SK-N-SH (cell line): Measurements from ENCODE around the gene MATR3. TPM values are rescaled to one million over a fixed set of nuclear protein-coding genes. Genes with fewer than 3 reads are reported as not detected.

ENCODE experiments used
- CTCF ChIA-PET: fragments of 300-600, 350-600 bp; formaldehyde crosslinking; extraction: SDS; loops from one replicate; lab custom pipeline; 2021; lab: Yijun Ruan, JAX
- POLR2A ChIA-PET: fragments of 350-600 bp; sonication (Branson Sonifier 250); formaldehyde crosslinking; extraction: SDS; loops from one replicate; lab custom pipeline; 2020; ENCODE audit warnings: antibody characterized with exemption, inconsistent platforms; lab: Yijun Ruan, JAX
- DNase-seq: peaks from one replicate; pipeline ENCODE4 v3.0.0; 2012
- H2AFZ ChIP-seq: fragments of 200-600 bp; sonication (generic); 2 replicates; pipeline ENCODE4 v1.8.1; 2016; ENCODE audit warnings: antibody characterized with exemption, mild to moderate bottlenecking, low read depth
- H3F3A ChIP-seq: fragments of 200-600 bp; sonication (generic); replicated peaks from 2 replicates; pipeline ENCODE3; 2016; ENCODE audit warnings: antibody characterized with exemption, mild to moderate bottlenecking; ENCODE audit not compliant: insufficient read depth
- H3K27ac ChIP-seq, 2 experiments: fragments of 200-500 bp in 1 of 2; fragments of 200-600 bp in 1 of 2; sonication (Bioruptor generic) in 1 of 2; sonication (generic), shearing (Covaris generic) in 1 of 2; 2 replicates each; pipeline versions ENCODE4 v1.5.1 to v1.6.1; 2014 to 2016; ENCODE audit warnings: low read depth in 2 of 2, inconsistent platforms in 1 of 2, low read length in 1 of 2, mild to moderate bottlenecking in 1 of 2, mixed read lengths in 1 of 2
- H3K27me3 ChIP-seq: fragments of 200-600 bp; sonication (generic), shearing (Covaris generic); 2 replicates; pipeline ENCODE4 v1.6.1; 2016; ENCODE audit warnings: mixed run types; ENCODE audit not compliant: insufficient read depth
- H3K36me3 ChIP-seq, 2 experiments: fragments of 200-500 bp in 1 of 2; fragments of 200-600 bp in 1 of 2; sonication (Bioruptor generic) in 1 of 2; sonication (generic) in 1 of 2; replicated peaks in 1 of 2; 2 replicates each; pipeline versions ENCODE3 to v1.5.1; 2014 to 2016; ENCODE audit warnings: low read length in 1 of 2, mild to moderate bottlenecking in 1 of 2; ENCODE audit not compliant: insufficient read depth in 2 of 2, control insufficient read depth in 1 of 2
- H3K4me1 ChIP-seq, 2 experiments: fragments of 200-500 bp in 1 of 2; fragments of 200-600 bp in 1 of 2; sonication (Bioruptor generic) in 1 of 2; sonication (generic), shearing (Covaris generic) in 1 of 2; 2 replicates each; pipeline versions ENCODE4 v1.5.1 to v1.6.1; 2014 to 2016; ENCODE audit warnings: low read depth in 1 of 2, low read length in 1 of 2, mixed run types in 1 of 2; ENCODE audit not compliant: insufficient read depth in 2 of 2, control insufficient read depth in 1 of 2
- H3K4me2 ChIP-seq: fragments of 200-600 bp; sonication (generic), shearing (Covaris generic); 2 replicates; pipeline ENCODE4 v1.6.1; 2017; ENCODE audit warnings: mixed run types
- H3K4me3 ChIP-seq, 2 experiments: fragments of 200-500 bp in 1 of 2; fragments of 200-600 bp in 1 of 2; sonication (Bioruptor generic) in 1 of 2; sonication (generic), shearing (Covaris generic) in 1 of 2; 2 replicates each; pipeline versions ENCODE4 v1.5.1 to v1.8.1; 2014 to 2016; ENCODE audit warnings: low read depth in 2 of 2, inconsistent platforms in 1 of 2, low read length in 1 of 2, mild to moderate bottlenecking in 1 of 2, mixed read lengths in 1 of 2, moderate library complexity in 1 of 2
- H3K79me2 ChIP-seq: fragments of 200-600 bp; sonication (generic); 2 replicates; pipeline ENCODE4 v1.8.1; 2017; ENCODE audit warnings: mild to moderate bottlenecking; ENCODE audit not compliant: insufficient read depth
- H3K9ac ChIP-seq: fragments of 200-600 bp; sonication (generic); 2 replicates; pipeline ENCODE4 v1.6.1; 2017; ENCODE audit warnings: mixed run types
- H3K9me2 ChIP-seq: fragments of 200-600 bp; sonication (generic); 2 replicates; pipeline ENCODE4 v1.6.1; 2017; ENCODE audit warnings: mixed run types
- H3K9me3 ChIP-seq: fragments of 200-600 bp; sonication (generic); 2 replicates; pipeline ENCODE4 v1.6.1; 2017; ENCODE audit warnings: mixed run types, mild to moderate bottlenecking, moderate library complexity
- H4K20me1 ChIP-seq: fragments of 200-600 bp; sonication (generic); 2 replicates; pipeline ENCODE4 v1.6.1; 2017; ENCODE audit warnings: mild to moderate bottlenecking, mixed run types; ENCODE audit not compliant: insufficient read depth
- EZH2phosphoT487 ChIP-seq: fragments of 200-600 bp; sonication (generic); IDR thresholded peaks from 2 replicates; pipeline ENCODE4 v1.6.1; 2017; ENCODE audit warnings: low read depth, mixed run types, mild to moderate bottlenecking, antibody characterized with exemption, moderate library complexity, borderline replicate concordance
- FOXJ3 ChIP-seq: sonication (generic); formaldehyde crosslinking; IDR thresholded peaks from 2 replicates; pipeline ENCODE4 v1.5.1; 2020; ENCODE audit warnings: mild to moderate bottlenecking, missing genetic modification reagents
- GABPA ChIP-seq: IDR thresholded peaks from 2 replicates; pipeline ENCODE4 v1.4.0; 2012; ENCODE audit warnings: low read depth, mild to moderate bottlenecking
- JUND ChIP-seq: IDR thresholded peaks from 2 replicates; pipeline ENCODE4 v1.4.0; 2012
- MEF2A ChIP-seq: IDR thresholded peaks from 2 replicates; pipeline ENCODE4 v1.4.0; 2012; ENCODE audit warnings: low read depth, borderline replicate concordance
- MXI1 ChIP-seq: IDR thresholded peaks from 2 replicates; pipeline ENCODE4 v1.6.1; 2012; ENCODE audit warnings: mild to moderate bottlenecking, low read depth, low read length, improper control_type of control experiment
- NRF1 ChIP-seq: IDR thresholded peaks from 2 replicates; pipeline ENCODE4 v1.6.1; 2012; ENCODE audit warnings: low read depth, mild to moderate bottlenecking, low read length
- POLR2AphosphoS5 ChIP-seq: IDR thresholded peaks from 2 replicates; pipeline ENCODE4 v1.6.1; 2012; ENCODE audit warnings: low read depth, low read length
- RXRA ChIP-seq: IDR thresholded peaks from 2 replicates; pipeline ENCODE4 v1.4.0; 2012; ENCODE audit warnings: low read depth, mild to moderate bottlenecking, borderline replicate concordance
- SIN3A ChIP-seq: IDR thresholded peaks from 2 replicates; pipeline ENCODE4 v1.6.1; 2012; ENCODE audit warnings: low read depth, mild to moderate bottlenecking, low read length, moderate library complexity, borderline replicate concordance
- SMC3 ChIP-seq: IDR thresholded peaks from 2 replicates; pipeline ENCODE4 v1.6.1; 2012; ENCODE audit warnings: low read depth, low read length, improper control_type of control experiment
- TCF12 ChIP-seq: IDR thresholded peaks from 2 replicates; pipeline ENCODE4 v1.4.0; 2012
- TEAD4 ChIP-seq: IDR thresholded peaks from 2 replicates; pipeline ENCODE4 v1.4.0; 2012; ENCODE audit warnings: mild to moderate bottlenecking, borderline replicate concordance; ENCODE audit not compliant: insufficient read depth
- WGBS: methylation state at CpG from one replicate; pipeline ENCODE4 v1.1.6; 2017; ENCODE audit warnings: low lambda C conversion rate; 5-methylcytosine and 5-hydroxymethylcytosine counted together
- polyA plus RNA-seq, 3 experiments: library from polyadenylated mRNA; depleted of rRNA; stranded (reverse); fragments of >200 nt; gene quantifications; 2 replicates each; pipeline ENCODE4 v1.2.3, GENCODE V29; 2012
- TF ChIP-seq, protein P1 (sequence below): fragments of 150-350 bp; IDR thresholded peaks from 2 replicates; pipeline ENCODE4 v1.6.1; 2016; ENCODE audit warnings: mild to moderate bottlenecking, low read depth, low read length
- TF ChIP-seq, protein P2 (sequence below): IDR thresholded peaks from 2 replicates; pipeline ENCODE4 v1.6.1; 2012; ENCODE audit warnings: mild to moderate bottlenecking, low read depth, low read length, moderate library complexity
- TF ChIP-seq, protein P3 (sequence below): fragments of 200-600 bp; sonication (generic); IDR thresholded peaks from 2 replicates; pipeline ENCODE4 v1.6.1; 2017; ENCODE audit warnings: antibody characterized with exemption, mild to moderate bottlenecking, moderate library complexity
- TF ChIP-seq, protein P4 (sequence below): IDR thresholded peaks from 2 replicates; pipeline ENCODE4; 2012

The MATR3 gene
- polyA plus RNA-seq, 1 of the 3 experiments (the other 2 are of a cell fraction), result 40.4 TPM

DNA sequence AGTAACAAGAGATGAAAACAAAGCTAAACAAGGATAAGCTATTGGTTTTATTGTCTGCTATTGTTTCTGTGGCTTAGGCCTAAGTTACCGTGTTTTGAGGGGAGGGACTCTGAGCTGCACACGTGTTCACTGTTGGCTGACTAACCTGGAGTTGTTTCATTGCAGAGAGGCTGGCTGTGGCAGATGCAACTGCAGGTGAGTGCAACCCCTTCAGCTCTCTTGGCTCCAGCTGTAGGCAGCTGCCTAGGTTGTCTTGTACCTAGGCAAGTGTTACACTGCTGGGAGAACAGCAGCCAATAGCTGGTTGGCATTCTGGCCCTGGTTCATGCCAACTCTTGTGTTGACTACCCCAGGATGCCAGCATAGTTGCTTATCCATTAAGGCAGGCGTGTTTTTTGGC, 17.6 kb upstream of the MATR3 start:
- Histone ChIP-seq H3K9me2 (no peaks in the 10 kb centered on the region), H3F3A (peaks cover 26% of the 10 kb centered on the region), H4K20me1 (peaks cover 4% of the 10 kb centered on the region; the same call in 1 of the 2 replicates), H3K79me2 (peaks cover 46% of the 10 kb centered on the region), H3K9ac (no peak overlapping the region), H3K4me2 (peak overlapping the region; percentile 89), H3K36me3 (peaks cover 34 to 55% of the 10 kb centered on the region in 2 experiments), H3K27ac (no peak overlapping the region), H3K9me3 (no peaks in the 10 kb centered on the region), H3K27me3 (no peaks in the 10 kb centered on the region), H2AFZ (no peak overlapping the region), H3K4me3 (peak overlapping the region in 1 of 2 experiments; percentile 3; a peak in 1 of 4 replicates)
- DNase-seq, result no peak
- CTCF ChIA-PET, result interaction anchor here (1.0 to 2.4 kb wide), 7 partner anchors 9 to 772 kb away, joined by 3 to 7 read pairs (median 6); partner anchors contain the start of gene MATR3
- 78% methylated on average over 3 of the region's 3 CpGs for WGBS
- no peak for TF ChIP-seq EZH2phosphoT487
- TF ChIP-seq NRF1, result no peak
- TF ChIP-seq RXRA, result no peak
- TF ChIP-seq MXI1, result no peak
- TF ChIP-seq, protein P1, sequence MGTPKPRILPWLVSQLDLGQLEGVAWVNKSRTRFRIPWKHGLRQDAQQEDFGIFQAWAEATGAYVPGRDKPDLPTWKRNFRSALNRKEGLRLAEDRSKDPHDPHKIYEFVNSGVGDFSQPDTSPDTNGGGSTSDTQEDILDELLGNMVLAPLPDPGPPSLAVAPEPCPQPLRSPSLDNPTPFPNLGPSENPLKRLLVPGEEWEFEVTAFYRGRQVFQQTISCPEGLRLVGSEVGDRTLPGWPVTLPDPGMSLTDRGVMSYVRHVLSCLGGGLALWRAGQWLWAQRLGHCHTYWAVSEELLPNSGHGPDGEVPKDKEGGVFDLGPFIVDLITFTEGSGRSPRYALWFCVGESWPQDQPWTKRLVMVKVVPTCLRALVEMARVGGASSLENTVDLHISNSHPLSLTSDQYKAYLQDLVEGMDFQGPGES, result no peak
- TF ChIP-seq JUND, result no peak
- TF ChIP-seq SMC3, result no peak
- TF ChIP-seq GABPA, result no peak
- TF ChIP-seq, protein P2, sequence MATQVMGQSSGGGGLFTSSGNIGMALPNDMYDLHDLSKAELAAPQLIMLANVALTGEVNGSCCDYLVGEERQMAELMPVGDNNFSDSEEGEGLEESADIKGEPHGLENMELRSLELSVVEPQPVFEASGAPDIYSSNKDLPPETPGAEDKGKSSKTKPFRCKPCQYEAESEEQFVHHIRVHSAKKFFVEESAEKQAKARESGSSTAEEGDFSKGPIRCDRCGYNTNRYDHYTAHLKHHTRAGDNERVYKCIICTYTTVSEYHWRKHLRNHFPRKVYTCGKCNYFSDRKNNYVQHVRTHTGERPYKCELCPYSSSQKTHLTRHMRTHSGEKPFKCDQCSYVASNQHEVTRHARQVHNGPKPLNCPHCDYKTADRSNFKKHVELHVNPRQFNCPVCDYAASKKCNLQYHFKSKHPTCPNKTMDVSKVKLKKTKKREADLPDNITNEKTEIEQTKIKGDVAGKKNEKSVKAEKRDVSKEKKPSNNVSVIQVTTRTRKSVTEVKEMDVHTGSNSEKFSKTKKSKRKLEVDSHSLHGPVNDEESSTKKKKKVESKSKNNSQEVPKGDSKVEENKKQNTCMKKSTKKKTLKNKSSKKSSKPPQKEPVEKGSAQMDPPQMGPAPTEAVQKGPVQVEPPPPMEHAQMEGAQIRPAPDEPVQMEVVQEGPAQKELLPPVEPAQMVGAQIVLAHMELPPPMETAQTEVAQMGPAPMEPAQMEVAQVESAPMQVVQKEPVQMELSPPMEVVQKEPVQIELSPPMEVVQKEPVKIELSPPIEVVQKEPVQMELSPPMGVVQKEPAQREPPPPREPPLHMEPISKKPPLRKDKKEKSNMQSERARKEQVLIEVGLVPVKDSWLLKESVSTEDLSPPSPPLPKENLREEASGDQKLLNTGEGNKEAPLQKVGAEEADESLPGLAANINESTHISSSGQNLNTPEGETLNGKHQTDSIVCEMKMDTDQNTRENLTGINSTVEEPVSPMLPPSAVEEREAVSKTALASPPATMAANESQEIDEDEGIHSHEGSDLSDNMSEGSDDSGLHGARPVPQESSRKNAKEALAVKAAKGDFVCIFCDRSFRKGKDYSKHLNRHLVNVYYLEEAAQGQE, result no peak
- TF ChIP-seq POLR2AphosphoS5, result no peak
- no peak for TF ChIP-seq TEAD4
- TF ChIP-seq TCF12, result no peak
- TF ChIP-seq, protein P3, sequence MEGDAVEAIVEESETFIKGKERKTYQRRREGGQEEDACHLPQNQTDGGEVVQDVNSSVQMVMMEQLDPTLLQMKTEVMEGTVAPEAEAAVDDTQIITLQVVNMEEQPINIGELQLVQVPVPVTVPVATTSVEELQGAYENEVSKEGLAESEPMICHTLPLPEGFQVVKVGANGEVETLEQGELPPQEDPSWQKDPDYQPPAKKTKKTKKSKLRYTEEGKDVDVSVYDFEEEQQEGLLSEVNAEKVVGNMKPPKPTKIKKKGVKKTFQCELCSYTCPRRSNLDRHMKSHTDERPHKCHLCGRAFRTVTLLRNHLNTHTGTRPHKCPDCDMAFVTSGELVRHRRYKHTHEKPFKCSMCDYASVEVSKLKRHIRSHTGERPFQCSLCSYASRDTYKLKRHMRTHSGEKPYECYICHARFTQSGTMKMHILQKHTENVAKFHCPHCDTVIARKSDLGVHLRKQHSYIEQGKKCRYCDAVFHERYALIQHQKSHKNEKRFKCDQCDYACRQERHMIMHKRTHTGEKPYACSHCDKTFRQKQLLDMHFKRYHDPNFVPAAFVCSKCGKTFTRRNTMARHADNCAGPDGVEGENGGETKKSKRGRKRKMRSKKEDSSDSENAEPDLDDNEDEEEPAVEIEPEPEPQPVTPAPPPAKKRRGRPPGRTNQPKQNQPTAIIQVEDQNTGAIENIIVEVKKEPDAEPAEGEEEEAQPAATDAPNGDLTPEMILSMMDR, result no peak
- TF ChIP-seq FOXJ3 (CRISPR knock-in tag), result no peak
- TF ChIP-seq SIN3A, result no peak
- TF ChIP-seq, protein P4, sequence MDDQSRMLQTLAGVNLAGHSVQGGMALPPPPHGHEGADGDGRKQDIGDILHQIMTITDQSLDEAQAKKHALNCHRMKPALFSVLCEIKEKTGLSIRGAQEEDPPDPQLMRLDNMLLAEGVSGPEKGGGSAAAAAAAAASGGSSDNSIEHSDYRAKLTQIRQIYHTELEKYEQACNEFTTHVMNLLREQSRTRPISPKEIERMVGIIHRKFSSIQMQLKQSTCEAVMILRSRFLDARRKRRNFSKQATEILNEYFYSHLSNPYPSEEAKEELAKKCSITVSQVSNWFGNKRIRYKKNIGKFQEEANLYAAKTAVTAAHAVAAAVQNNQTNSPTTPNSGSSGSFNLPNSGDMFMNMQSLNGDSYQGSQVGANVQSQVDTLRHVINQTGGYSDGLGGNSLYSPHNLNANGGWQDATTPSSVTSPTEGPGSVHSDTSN, result no peak
- TF ChIP-seq MEF2A, result no peak
- TF ChIP-seq, all 33 proteins: peak for 0
- POLR2A ChIA-PET, result interaction anchor here (0.6 to 2.4 kb wide), 2 partner anchors 18 to 496 kb away, joined by 7 to 9 read pairs; partner anchors contain the start of gene MATR3
- H3K4me1 ChIP-seq, result peaks cover 20 to 26% of the 10 kb centered on the region in 2 experiments; a peak in 2 of 4 replicates
